Erythroblast (primary cell): ENCODE results near the gene RNF182.

Experiments
- GATA1 ChIP-seq: IDR thresholded peaks from 2 replicates; pipeline ENCODE4 v1.6.1; 2011; ENCODE audit warnings: low read depth, mild to moderate bottlenecking, control low read depth, low read length, moderate library complexity
- POLR2A ChIP-seq: IDR thresholded peaks from 2 replicates; pipeline ENCODE4 v1.6.1; 2011; ENCODE audit warnings: mild to moderate bottlenecking, low read length

GRCh38 chr6:13986700-13987399 lies 62.1 kb downstream of the RNF182 start:
- TF ChIP-seq POLR2A (no peak), GATA1 (no peak)
